HepG2 (cell line): ENCODE data around the gene CHST14. TPM values are rescaled to one million over a fixed set of nuclear protein-coding genes. Genes with fewer than 3 reads are reported as not detected.

Experiments
- ARNTL ChIP-seq: sonication (generic); formaldehyde crosslinking; IDR thresholded peaks from 2 replicates; pipeline ENCODE4 v1.4.0; 2020; ENCODE audit warnings: mild to moderate bottlenecking, missing genetic modification reagents
- ESRRA ChIP-seq: sonication (generic); formaldehyde crosslinking; IDR thresholded peaks from 2 replicates; pipeline ENCODE4 v1.5.1; 2020; ENCODE audit warnings: mild to moderate bottlenecking, low read depth, missing genetic modification reagents
- GATAD2A ChIP-seq: IDR thresholded peaks from 2 replicates; pipeline ENCODE4 v1.6.1; 2016
- HOXA9 ChIP-seq: sonication (generic); formaldehyde crosslinking; IDR thresholded peaks from 2 replicates; pipeline ENCODE4 v1.8.1; 2022; ENCODE audit warnings: missing genetic modification reagents, mild to moderate bottlenecking, moderate library complexity, borderline replicate concordance
- IRX3 ChIP-seq: sonication (generic); formaldehyde crosslinking; IDR thresholded peaks from 2 replicates; pipeline ENCODE4 v1.8.1; 2023; ENCODE audit warnings: mild to moderate bottlenecking, low read depth, missing genetic modification reagents, borderline replicate concordance
- MEF2D ChIP-seq: sonication (generic); formaldehyde crosslinking; IDR thresholded peaks from 2 replicates; pipeline ENCODE4 v1.5.1; 2020; ENCODE audit warnings: mild to moderate bottlenecking, missing genetic modification reagents
- MIER3 ChIP-seq: IDR thresholded peaks from 2 replicates; pipeline ENCODE4 v1.6.1; 2016; ENCODE audit warnings: missing compliant biosample characterization, borderline replicate concordance
- PLRG1 ChIP-seq: fragments of 450-650 bp; conservative IDR thresholded peaks from 2 replicates; pipeline ENCODE4 v1.6.1; 2016
- RXRB ChIP-seq: IDR thresholded peaks from 2 replicates; pipeline ENCODE4 v1.6.1; 2016; ENCODE audit warnings: borderline replicate concordance, missing genetic modification reagents, missing compliant biosample characterization
- SP140L ChIP-seq: sonication (generic); formaldehyde crosslinking; IDR thresholded peaks from 2 replicates; pipeline ENCODE4 v1.4.0; 2020; ENCODE audit warnings: missing genetic modification reagents, borderline replicate concordance
- TBL1XR1 ChIP-seq: fragments of 150-350 bp; IDR thresholded peaks from 2 replicates; pipeline ENCODE4 v1.6.1; 2014; ENCODE audit warnings: borderline replicate concordance, low read length; ENCODE audit not compliant: partially characterized antibody
- ZFAT ChIP-seq: sonication (generic); formaldehyde crosslinking; conservative IDR thresholded peaks from 2 replicates; pipeline ENCODE4 v1.8.1; 2023; ENCODE audit warnings: missing genetic modification reagents, inconsistent platforms
- ZFYVE20 ChIP-seq: sonication (generic); formaldehyde crosslinking; IDR thresholded peaks from 2 replicates; pipeline ENCODE4 v1.8.0; 2023; ENCODE audit warnings: low read depth, mild to moderate bottlenecking, moderate library complexity, missing genetic modification reagents, borderline replicate concordance
- ZNF17 ChIP-seq: sonication (generic); formaldehyde crosslinking; IDR thresholded peaks from 2 replicates; pipeline ENCODE4 v1.5.0; 2020; ENCODE audit warnings: mild to moderate bottlenecking, missing genetic modification reagents
- ZNF235 ChIP-seq: sonication (generic); formaldehyde crosslinking; IDR thresholded peaks from 2 replicates; pipeline ENCODE4 v1.8.1; 2023; ENCODE audit warnings: mild to moderate bottlenecking, missing genetic modification reagents, borderline replicate concordance
- ZNF510 ChIP-seq: sonication (generic); formaldehyde crosslinking; IDR thresholded peaks from 2 replicates; pipeline ENCODE4 v1.4.0; 2020; ENCODE audit warnings: low read depth, mild to moderate bottlenecking, missing genetic modification reagents
- ZNF557 ChIP-seq: sonication (generic); formaldehyde crosslinking; IDR thresholded peaks from 2 replicates; pipeline ENCODE4 v1.4.0; 2020; ENCODE audit warnings: missing genetic modification reagents
- ZNF782 ChIP-seq: sonication (generic); formaldehyde crosslinking; IDR thresholded peaks from 2 replicates; pipeline ENCODE4 v1.4.0; 2020; ENCODE audit warnings: missing genetic modification reagents, mild to moderate bottlenecking, borderline replicate concordance
- ZNF790 ChIP-seq: sonication (generic); formaldehyde crosslinking; IDR thresholded peaks from 2 replicates; pipeline ENCODE4 v1.8.0; 2022; ENCODE audit warnings: missing genetic modification reagents, mild to moderate bottlenecking, borderline replicate concordance
- ZSCAN25 ChIP-seq: sonication (generic); formaldehyde crosslinking; IDR thresholded peaks from 2 replicates; pipeline ENCODE4 v1.8.0; 2022; ENCODE audit warnings: mild to moderate bottlenecking, missing genetic modification reagents
- polyA plus RNA-seq, 8 experiments: library from polyadenylated mRNA; depleted of rRNA in 3 of 8; stranded (reverse) in 7 of 8; unstranded in 1 of 8; fragments of >200 nt; fragmentation: Illumina TruSeq in 4 of 8; extraction: Trizol in 4 of 8; gene quantifications; 2 replicates each; pipeline versions ENCODE4 v1.2.1 to v1.2.3, GENCODE V29; 2011 to 2016; ENCODE audit warnings: low read depth in 4 of 8, missing spikeins in 1 of 8, mixed read lengths in 1 of 8; ENCODE audit not compliant: insufficient read depth in 1 of 8
- total RNA-seq, 5 experiments: library from RNA; depleted of rRNA; stranded (reverse); fragments of >200 nt; fragmentation: Illumina TruSeq; extraction: Trizol; gene quantifications; 2 replicates each; pipeline ENCODE4 v1.2.3, GENCODE V29; 2016; ENCODE audit warnings: low read depth in 1 of 5
- TF ChIP-seq, protein P1 (sequence below): sonication (generic); formaldehyde crosslinking; IDR thresholded peaks from 2 replicates; pipeline ENCODE4 v1.8.0; 2022; ENCODE audit warnings: missing genetic modification reagents, mild to moderate bottlenecking, inconsistent platforms, borderline replicate concordance
- TF ChIP-seq, protein P2 (sequence below): sonication (generic); formaldehyde crosslinking; IDR thresholded peaks from 2 replicates; pipeline ENCODE4 v1.4.0; 2020; ENCODE audit warnings: missing genetic modification reagents, borderline replicate concordance
- TF ChIP-seq, protein P3 (sequence below): sonication (generic); formaldehyde crosslinking; IDR thresholded peaks from 2 replicates; pipeline ENCODE4 v1.4.0; 2020; ENCODE audit warnings: mild to moderate bottlenecking, missing genetic modification reagents

Gene CHST14
- total and polyA plus RNA-seq, 2 of the 13 experiments (the other 11 are each of a cell fraction or from before 2014, with no cell fraction given) = 8.9 to 12.4 TPM

DNA sequence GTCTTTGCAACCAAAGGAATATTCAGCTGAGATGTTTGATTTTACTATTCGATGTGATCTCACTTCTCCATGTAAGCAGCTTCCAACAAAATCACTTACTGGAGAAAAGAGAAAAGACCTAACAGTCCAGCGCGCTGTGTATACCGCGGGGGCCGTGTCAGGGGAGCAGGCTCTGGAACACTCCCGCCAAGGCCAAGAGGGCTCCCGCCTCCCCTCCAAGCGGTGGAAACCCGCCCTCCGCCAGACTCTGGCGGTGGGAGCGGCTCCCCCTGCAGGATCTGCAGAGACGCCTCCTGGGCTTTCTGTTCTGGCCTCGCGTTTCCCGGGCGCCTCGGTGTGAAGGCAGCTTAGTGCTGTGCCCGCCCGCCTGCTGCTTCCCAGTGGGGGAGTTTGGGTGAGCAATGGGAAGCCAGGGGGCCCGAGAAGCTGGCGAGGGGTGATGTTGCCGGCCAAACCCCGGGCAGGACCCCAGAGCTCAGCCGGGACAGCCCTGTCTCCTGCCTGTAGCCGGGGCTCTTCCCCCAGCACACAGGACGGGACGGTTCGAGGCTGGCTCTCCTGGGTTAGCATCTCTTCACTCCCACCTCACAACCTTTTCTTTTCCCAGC lies 36.3 kb downstream of the CHST14 start (continued):
- TF ChIP-seq, protein P1, sequence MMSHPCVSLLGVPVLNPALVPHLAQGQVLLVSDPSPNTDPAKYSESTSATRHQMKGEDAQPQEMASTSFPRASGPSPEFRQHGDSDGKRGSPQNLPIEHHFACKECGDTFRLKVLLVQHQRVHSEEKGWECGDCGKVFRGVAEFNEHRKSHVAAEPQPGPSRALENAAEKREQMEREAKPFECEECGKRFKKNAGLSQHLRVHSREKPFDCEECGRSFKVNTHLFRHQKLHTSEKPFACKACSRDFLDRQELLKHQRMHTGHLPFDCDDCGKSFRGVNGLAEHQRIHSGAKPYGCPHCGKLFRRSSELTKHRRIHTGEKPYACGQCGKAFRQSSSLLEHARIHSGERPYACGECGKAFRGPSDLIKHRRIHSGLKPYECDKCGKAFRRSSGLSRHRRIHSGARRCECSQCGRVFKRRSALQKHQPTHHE = 0 out of 2 replicates have a peak, but pooled peaks have one; percentile 43
- TF ChIP-seq IRX3 (CRISPR knock-in tag) (no peak), ZSCAN25 (CRISPR knock-in tag) (no peak), ZNF235 (CRISPR knock-in tag) (no peak), ZNF557 (CRISPR knock-in tag) (no peak), MIER3 (CRISPR knock-in tag) (no peak), ZFYVE20 (CRISPR knock-in tag) (no peak), GATAD2A (CRISPR knock-in tag) (peak; percentile 55; the same call in 1 of the 2 replicates), ZNF17 (CRISPR knock-in tag) (no peak), RXRB (CRISPR knock-in tag) (peak; percentile 67; the same call in 1 of the 2 replicates), ESRRA (CRISPR knock-in tag) (no peak), TBL1XR1 (no peak), MEF2D (no peak), ZNF782 (CRISPR knock-in tag) (no peak), ZNF790 (CRISPR knock-in tag) (no peak), PLRG1 (no peak), ZNF510 (no peak), ARNTL (CRISPR knock-in tag) (no peak), HOXA9 (CRISPR knock-in tag) (no peak), SP140L (CRISPR knock-in tag) (no peak), ZFAT (CRISPR knock-in tag) (no peak)
- TF ChIP-seq, protein P2, sequence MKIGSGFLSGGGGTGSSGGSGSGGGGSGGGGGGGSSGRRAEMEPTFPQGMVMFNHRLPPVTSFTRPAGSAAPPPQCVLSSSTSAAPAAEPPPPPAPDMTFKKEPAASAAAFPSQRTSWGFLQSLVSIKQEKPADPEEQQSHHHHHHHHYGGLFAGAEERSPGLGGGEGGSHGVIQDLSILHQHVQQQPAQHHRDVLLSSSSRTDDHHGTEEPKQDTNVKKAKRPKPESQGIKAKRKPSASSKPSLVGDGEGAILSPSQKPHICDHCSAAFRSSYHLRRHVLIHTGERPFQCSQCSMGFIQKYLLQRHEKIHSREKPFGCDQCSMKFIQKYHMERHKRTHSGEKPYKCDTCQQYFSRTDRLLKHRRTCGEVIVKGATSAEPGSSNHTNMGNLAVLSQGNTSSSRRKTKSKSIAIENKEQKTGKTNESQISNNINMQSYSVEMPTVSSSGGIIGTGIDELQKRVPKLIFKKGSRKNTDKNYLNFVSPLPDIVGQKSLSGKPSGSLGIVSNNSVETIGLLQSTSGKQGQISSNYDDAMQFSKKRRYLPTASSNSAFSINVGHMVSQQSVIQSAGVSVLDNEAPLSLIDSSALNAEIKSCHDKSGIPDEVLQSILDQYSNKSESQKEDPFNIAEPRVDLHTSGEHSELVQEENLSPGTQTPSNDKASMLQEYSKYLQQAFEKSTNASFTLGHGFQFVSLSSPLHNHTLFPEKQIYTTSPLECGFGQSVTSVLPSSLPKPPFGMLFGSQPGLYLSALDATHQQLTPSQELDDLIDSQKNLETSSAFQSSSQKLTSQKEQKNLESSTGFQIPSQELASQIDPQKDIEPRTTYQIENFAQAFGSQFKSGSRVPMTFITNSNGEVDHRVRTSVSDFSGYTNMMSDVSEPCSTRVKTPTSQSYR (CRISPR knock-in tag) = no peak
- TF ChIP-seq, protein P3, sequence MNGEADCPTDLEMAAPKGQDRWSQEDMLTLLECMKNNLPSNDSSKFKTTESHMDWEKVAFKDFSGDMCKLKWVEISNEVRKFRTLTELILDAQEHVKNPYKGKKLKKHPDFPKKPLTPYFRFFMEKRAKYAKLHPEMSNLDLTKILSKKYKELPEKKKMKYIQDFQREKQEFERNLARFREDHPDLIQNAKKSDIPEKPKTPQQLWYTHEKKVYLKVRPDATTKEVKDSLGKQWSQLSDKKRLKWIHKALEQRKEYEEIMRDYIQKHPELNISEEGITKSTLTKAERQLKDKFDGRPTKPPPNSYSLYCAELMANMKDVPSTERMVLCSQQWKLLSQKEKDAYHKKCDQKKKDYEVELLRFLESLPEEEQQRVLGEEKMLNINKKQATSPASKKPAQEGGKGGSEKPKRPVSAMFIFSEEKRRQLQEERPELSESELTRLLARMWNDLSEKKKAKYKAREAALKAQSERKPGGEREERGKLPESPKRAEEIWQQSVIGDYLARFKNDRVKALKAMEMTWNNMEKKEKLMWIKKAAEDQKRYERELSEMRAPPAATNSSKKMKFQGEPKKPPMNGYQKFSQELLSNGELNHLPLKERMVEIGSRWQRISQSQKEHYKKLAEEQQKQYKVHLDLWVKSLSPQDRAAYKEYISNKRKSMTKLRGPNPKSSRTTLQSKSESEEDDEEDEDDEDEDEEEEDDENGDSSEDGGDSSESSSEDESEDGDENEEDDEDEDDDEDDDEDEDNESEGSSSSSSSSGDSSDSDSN (CRISPR knock-in tag) = peak; percentile 79
